GM19238 (cell line): ENCODE measurements around the gene COG5.

ENCODE experiments used
- DNase-seq: peaks from one replicate; pipeline ENCODE4 v3.0.0; 2011; ENCODE audit warnings: low spot score; ENCODE audit not compliant: insufficient read length

Gene COG5

GRCh38 chr7:107463139-107464078 lies 100.3 kb downstream of the COG5 start:
- DNase-seq = no peak

- DNase-seq = no peak
Observed at GRCh38 chr7:107461938-107462533, 101.7 kb downstream of the COG5 start.

DNA sequence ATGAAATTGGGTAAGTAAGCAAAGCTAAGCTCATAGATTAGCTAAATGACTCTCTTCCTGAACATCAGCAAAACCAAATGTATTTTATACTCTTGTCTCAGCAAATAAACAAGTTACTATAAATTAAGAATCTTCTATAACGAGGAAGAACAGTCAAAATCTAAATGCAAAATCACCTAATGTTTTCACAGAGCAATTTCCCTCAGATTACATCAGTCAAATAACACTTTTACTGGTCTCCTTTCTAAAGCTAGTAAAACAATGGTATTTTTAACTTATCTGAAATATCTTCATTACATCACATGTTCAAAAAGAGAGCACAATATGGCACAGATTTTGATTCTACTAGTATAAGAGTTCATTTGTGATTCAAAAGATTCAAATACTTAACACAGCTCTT lies 110.3 kb downstream of the COG5 start:
- no peak for DNase-seq

GRCh38 chr7:107450970-107451369 lies 112.8 kb downstream of the COG5 start:
- no peak for DNase-seq

- no peak for DNase-seq
Observed at GRCh38 chr7:107446988-107447387, 116.7 kb downstream of the COG5 start.

DNA sequence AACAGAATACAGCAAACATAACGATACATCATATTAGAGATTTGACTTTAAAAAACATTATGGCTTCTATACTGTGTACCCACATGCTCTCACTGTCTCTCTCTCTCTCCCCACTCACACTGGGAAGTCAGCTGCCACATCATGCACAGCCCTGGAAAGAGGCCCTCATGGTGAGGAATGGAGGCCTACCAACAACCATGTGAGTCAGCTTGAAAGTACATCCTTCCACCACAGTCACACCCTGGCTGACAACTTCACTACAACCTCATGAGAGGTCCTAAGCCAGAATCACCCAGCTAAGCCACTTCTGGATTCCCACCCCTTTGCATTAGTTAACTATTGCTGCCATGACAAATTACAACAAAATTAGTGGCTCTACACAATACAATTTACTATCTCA lies 117.2 kb downstream of the COG5 start:
- DNase-seq = no peak

GRCh38 chr7:107442678-107443077 lies 121.0 kb downstream of the COG5 start:
- no peak for DNase-seq

- no peak for DNase-seq
Observed at GRCh38 chr7:107441581-107442422, 121.9 kb downstream of the COG5 start.

GRCh38 chr7:107439025-107439424 lies 124.7 kb downstream of the COG5 start:
- DNase-seq = no peak

DNA sequence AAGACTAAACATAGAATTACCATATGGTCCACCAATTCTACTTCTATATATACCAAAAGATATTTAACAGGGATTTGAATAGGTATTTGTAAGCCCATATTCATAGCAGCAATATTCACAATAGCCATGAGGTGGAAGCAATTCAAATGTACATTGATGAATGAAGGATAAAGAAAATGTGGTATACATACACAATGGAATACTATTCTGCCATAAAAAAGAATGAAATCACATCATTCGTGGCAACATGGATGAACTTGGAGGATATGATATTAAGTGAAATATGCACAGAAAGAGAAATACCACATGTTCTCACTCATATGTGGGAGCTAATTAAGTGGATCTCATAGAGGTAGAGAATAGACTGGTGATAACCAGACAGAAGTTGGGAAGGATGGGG lies 128.0 kb downstream of the COG5 start:
- DNase-seq = no peak

DNA sequence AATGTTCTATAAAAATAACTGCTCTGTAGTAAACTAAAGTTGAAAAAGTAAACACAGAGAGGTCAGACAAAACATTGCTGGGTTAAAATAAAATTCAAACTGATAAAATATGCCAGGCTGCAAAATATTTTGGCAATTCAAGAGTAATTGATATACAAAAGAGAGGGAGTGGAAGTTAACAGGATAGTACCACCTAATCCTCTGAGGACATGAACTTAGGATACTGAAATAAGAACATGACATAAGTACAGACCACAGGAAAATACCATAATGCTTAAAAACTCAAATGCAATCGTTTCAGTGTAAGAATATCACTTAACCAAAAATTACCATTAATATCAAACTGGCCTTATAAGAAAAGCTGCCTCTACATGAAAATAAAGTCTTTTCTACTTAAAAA lies 131.5 kb downstream of the COG5 start:
- no peak for DNase-seq

GRCh38 chr7:107430057-107430456 lies 133.7 kb downstream of the COG5 start:
- no peak for DNase-seq

- DNase-seq = no peak
Observed at GRCh38 chr7:107428642-107429041, 135.1 kb downstream of the COG5 start.

GRCh38 chr7:107427462-107427861 lies 136.3 kb downstream of the COG5 start:
- DNase-seq = no peak

DNA sequence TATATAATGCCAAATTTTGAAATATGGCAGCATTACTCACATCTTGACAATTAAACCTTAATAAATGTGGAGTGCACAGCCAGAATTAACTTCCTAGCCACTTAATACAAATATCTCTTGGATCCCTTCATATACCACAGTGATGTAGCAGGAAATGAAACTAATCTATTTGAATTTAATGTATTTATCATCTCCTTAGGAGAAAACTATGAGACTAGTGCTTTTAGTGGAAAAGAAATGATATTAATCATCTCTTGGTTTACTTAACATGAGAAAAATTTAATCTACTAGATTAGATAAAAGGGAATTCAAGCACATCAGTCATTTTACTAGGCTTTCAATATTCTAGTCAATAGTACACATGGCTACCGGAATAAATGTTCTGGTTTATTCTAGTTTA lies 149.5 kb downstream of the COG5 start:
- no peak for DNase-seq

- DNase-seq = no peak
Observed at GRCh38 chr7:107408349-107408748, 155.4 kb downstream of the COG5 start.

- no peak for DNase-seq
Observed at GRCh38 chr7:107405559-107405958, 158.2 kb downstream of the COG5 start.

DNA sequence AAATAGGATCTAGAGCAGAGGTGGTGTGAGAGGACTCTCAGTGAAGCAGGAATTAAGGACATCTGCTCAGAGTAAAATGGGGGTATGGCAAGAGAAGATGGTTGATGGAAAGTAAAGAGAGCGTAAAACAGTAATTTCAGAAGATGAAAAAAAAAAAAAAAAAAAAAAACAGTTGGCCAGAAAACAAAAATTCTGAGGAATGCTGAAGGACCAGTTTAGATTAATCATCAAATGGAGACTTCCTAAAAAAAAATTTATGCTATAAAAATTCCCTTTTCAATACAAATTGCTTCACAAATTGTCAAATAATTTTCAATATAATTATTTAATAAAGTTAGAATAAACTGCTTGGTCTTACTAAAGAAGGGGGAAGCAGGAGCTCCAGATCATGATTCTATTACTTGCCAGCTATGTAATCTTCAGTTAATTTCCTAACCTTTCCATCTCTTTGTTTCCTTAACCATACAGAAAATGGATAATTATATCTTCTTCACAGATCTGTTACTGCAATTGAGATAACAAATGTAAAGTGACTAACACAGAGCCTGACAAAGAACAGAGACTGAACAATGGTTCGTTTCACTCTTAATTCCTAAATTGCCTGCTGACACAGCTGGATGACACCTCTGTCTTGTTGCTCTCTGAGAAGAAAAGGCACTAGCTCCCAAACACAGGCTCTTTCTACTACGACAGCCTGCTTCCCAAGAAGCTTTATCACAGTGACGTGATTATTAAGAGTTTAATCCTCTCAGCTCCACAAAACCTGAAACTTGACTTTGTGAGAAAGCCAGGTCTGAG lies 158.8 kb downstream of the COG5 start:
- DNase-seq = no peak

DNA sequence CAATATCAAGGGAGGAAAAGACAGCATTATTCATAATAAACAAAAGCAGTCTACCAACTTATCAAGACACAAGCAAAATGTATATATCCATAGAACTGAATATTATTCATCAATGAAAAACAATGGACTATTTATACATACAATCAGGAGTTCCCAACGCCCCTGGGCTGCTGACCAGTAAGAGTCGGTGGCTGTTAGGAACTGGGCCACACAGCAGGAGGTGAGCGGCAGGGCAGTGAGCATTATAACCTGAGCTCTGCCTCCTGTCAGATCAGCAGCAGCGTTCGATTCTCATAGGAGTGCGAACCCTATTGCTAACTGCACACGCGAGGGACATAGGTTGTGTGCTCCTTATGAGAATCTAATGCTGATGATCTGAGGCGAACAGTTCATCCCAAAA lies 165.6 kb downstream of the COG5 start:
- no peak for DNase-seq

- DNase-seq = no peak
Observed at GRCh38 chr7:107396990-107397389, 166.7 kb downstream of the COG5 start.

GRCh38 chr7:107396081-107396480 lies 167.6 kb downstream of the COG5 start:
- no peak for DNase-seq
